Measurements from ENCODE around the gene NACC2. TPM values are rescaled to one million over a fixed set of nuclear protein-coding genes. Genes with fewer than 3 reads are reported as not detected.

The NACC2 gene
- total RNA-seq, 1 experiment from 2014 or later = 24.8 TPM

DNA sequence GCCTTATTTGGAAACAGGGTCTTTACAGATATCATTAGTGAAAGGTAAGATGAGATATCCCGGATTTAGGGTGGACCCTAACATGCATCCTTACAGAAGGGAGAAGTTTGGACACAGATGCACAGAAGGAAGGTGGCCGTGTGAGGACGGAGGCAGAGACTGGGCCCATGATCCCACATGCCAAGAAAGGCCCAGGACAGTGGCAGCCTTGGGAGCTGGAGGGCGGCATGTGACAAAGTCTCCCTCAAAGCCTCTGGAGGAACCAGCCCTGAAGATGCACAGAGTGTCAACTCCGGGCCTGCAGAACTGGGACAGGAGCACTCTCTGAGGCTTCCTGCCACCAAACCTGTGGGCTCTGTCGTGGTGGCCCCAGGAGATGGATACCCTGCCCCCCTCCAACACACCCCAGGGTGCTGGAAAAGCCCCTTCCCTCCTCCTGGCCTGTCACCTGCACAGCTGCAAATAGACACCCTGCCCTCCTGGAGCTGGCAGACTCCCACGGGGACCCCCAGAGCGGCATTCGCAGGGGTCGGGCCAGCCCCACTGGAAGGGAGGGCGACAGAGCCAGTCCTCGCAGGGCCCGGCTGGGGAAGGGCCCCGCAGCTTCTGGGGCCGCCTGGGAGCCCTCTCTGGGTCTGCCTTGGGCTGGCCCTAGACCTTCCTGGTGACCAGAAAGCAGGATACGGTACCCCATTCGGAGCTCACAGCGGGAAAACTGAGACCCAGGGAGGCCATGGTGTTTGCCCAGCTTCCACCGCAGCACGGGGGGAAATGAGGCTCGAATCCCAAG is 7.9 kb downstream of the NACC2 start:
- CTCF ChIA-PET = no interaction called here
- Mint-ChIP-seq H3K9me3 (ENCODE audit: low read depth, unreplicated experiment) (no peaks in the 10 kb centered on the region), H3K4me1 (ENCODE audit: low read depth, unreplicated experiment) (no peaks in the 10 kb centered on the region), H3K4me3 (ENCODE audit: low read depth, unreplicated experiment) (no peak overlapping the region), H3K36me3 (ENCODE audit: insufficient read depth, unreplicated experiment) (peaks cover 6% of the 10 kb centered on the region), H3K27ac (ENCODE audit: unreplicated experiment) (no peak overlapping the region), H3K27me3 (ENCODE audit: unreplicated experiment) (no peaks in the 10 kb centered on the region)
- BruUV-seq (replicated peaks) = no TSS peak
- no peak for TF ChIP-seq CTCF (IDR thresholded peaks at IDR 0.05; ENCODE audit: unreplicated experiment)
- no peak for DNase-seq
- intact Hi-C loops (cut with micrococcal nuclease; ENCODE audit: unreplicated experiment) = no loop called here

DNA sequence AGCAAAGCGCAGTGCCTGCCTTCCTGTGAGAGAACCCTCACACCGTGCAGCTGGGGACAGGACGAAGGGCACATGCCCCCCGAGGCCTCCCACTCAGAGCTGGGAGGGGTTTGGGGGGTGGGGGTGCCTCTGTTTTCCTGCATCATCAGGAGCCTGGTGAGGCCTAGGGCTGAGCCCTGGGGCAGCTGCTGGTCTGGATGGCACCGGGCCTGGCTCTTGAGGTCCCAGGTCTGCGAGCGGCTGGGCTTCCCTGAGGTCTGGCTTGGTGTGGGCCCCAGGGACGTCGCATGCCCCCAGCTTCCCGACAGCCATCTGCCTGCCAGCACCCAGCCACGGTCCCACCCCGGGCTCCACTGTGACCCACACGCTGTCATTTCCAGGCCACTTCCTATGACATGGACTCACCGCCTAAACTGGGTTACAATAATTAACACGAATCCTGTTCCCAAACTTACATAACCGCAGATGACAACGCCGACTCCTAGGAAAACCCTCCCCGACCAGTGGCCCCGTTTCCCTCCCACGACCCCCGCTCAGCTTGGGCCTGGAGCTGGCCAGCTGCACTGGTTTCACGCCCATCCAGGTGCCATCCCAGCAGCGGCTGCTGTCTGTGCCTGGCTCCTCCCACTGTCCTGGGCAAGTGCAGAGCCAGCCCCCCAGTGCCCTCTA is 8.7 kb downstream of the NACC2 start:
- CTCF ChIA-PET = interaction anchor here (0.6 kb wide), 1 partner anchor 216 kb away, joined by 3 read pairs; no protein-coding TSS in a partner anchor
- BruUV-seq (replicated peaks) = no TSS peak
- H3K4me3 Mint-ChIP-seq (ENCODE audit: low read depth, unreplicated experiment) = no peak overlapping the region
- no peak for DNase-seq
- no peaks in the 10 kb centered on the region for H3K4me1 Mint-ChIP-seq (ENCODE audit: low read depth, unreplicated experiment)
- TF ChIP-seq CTCF (IDR thresholded peaks at IDR 0.05; ENCODE audit: unreplicated experiment) = no peak
- intact Hi-C loops (cut with micrococcal nuclease; ENCODE audit: unreplicated experiment) = no loop called here
- H3K36me3 Mint-ChIP-seq (ENCODE audit: insufficient read depth, unreplicated experiment) = peaks cover 6% of the 10 kb centered on the region
- no peaks in the 10 kb centered on the region for H3K27me3 Mint-ChIP-seq (ENCODE audit: unreplicated experiment)
- H3K27ac Mint-ChIP-seq (ENCODE audit: unreplicated experiment) = no peak overlapping the region
- H3K9me3 Mint-ChIP-seq (ENCODE audit: low read depth, unreplicated experiment) = no peaks in the 10 kb centered on the region

GRCh38 chr9:136085815-136086212 is 9.3 kb downstream of the NACC2 start:
- Mint-ChIP-seq H3K9me3 (ENCODE audit: low read depth, unreplicated experiment) (no peaks in the 10 kb centered on the region), H3K27me3 (ENCODE audit: unreplicated experiment) (no peaks in the 10 kb centered on the region), H3K4me3 (ENCODE audit: low read depth, unreplicated experiment) (no peak overlapping the region), H3K36me3 (ENCODE audit: insufficient read depth, unreplicated experiment) (peaks cover 6% of the 10 kb centered on the region), H3K27ac (ENCODE audit: unreplicated experiment) (no peak overlapping the region), H3K4me1 (ENCODE audit: low read depth, unreplicated experiment) (no peaks in the 10 kb centered on the region)
- no peak for DNase-seq
- CTCF ChIA-PET = interaction anchor here (0.6 kb wide), 1 partner anchor 216 kb away, joined by 3 read pairs; no protein-coding TSS in a partner anchor
- TF ChIP-seq CTCF (IDR thresholded peaks at IDR 0.05; ENCODE audit: unreplicated experiment) = no peak
- BruUV-seq (replicated peaks) = no TSS peak
- intact Hi-C loops (cut with micrococcal nuclease; ENCODE audit: unreplicated experiment) = no loop called here

DNA sequence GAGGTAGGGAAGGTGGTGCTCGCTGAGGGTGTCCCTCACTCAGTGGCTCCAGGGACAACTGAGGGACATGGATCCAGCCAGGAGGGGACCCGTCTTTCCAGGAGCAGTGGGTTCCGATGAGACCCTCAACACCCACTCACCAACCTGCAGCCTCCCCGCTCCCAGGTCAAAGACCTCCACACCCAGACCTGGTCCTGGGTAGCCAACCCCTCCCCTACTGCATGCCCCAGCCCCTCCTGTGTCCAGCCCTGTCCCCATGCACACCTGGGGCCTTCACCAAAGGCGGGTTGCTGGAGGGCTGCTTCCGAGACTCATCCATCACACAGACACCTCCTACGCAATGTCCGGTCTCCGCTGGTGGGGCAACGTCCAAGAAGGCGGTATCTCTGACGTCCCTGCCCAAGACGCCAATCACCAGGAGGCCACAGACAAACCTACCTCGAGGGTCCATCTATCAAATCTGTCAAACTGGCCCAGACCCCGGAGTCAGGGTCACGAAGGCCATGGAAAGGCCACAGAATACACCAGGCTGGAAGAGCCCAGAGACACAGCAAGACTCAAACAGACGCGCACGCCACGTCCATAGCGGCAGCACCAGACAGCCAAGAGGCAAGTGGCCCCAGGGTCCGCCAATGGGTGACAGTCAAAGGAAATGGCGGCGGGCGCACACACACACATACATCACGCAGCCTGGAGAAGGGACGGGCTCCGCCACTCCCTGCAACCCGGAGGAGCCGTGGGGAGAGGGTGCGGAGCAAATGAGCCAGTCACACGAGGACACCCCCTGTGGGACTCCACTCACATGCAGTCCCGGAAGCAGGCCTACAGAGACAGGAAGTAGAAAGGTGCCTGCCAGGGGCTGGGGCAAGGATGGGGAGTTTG is 10.8 kb downstream of the NACC2 start:
- no peaks in the 10 kb centered on the region for H3K4me1 Mint-ChIP-seq (ENCODE audit: low read depth, unreplicated experiment)
- CTCF ChIA-PET = no interaction called here
- no peaks in the 10 kb centered on the region for H3K27me3 Mint-ChIP-seq (ENCODE audit: unreplicated experiment)
- DNase-seq = no peak
- no peak for TF ChIP-seq CTCF (IDR thresholded peaks at IDR 0.05; ENCODE audit: unreplicated experiment)
- no TSS peak for BruUV-seq (replicated peaks)
- H3K27ac Mint-ChIP-seq (ENCODE audit: unreplicated experiment) = no peak overlapping the region
- no peak overlapping the region for H3K4me3 Mint-ChIP-seq (ENCODE audit: low read depth, unreplicated experiment)
- no peaks in the 10 kb centered on the region for H3K9me3 Mint-ChIP-seq (ENCODE audit: low read depth, unreplicated experiment)
- intact Hi-C loops (cut with micrococcal nuclease; ENCODE audit: unreplicated experiment) = no loop called here
- peaks cover 6% of the 10 kb centered on the region for H3K36me3 Mint-ChIP-seq (ENCODE audit: insufficient read depth, unreplicated experiment)

All from Calu3 (cell line).